Activated T-helper 1 cell treated with Interleukin-2 at 50 U/mL for 16 hours (primary cell): ENCODE results near the gene ATG9B.
"Not testable (repeated sequence)": the region's sequence is repeated elsewhere in the genome, so short reads cannot be mapped to it uniquely, and the experiment has no call there.

Experiments
- DNase-seq: peaks from one replicate; pipeline ENCODE4 v3.0.0-alpha.2; 2020; ENCODE audit warnings: low read depth

Gene ATG9B

GRCh38 chr7:151014950-151015349 is 9.3 kb downstream of the ATG9B start:
- no peak for DNase-seq

DNA sequence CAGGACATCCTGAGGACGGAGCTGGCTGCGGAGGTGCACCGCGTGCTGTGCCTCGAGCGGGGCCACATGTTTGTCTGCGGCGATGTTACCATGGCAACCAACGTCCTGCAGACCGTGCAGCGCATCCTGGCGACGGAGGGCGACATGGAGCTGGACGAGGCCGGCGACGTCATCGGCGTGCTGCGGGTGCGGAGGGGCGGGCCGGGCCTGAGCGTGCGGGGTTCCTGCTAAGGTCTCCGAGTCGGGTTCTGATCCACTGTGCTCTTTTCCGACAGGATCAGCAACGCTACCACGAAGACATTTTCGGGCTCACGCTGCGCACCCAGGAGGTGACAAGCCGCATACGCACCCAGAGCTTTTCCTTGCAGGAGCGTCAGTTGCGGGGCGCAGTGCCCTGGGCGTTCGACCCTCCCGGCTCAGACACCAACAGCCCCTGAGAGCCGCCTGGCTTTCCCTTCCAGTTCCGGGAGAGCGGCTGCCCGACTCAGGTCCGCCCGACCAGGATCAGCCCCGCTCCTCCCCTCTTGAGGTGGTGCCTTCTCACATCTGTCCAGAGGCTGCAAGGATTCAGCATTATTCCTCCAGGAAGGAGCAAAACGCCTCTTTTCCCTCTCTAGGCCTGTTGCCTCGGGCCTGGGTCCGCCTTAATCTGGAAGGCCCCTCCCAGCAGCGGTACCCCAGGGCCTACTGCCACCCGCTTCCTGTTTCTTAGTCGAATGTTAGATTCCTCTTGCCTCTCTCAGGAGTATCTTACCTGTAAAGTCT is 10.4 kb downstream of the ATG9B start:
- peak; percentile 84 for DNase-seq

GRCh38 chr7:151013356-151013732 is 10.9 kb downstream of the ATG9B start:
- no peak for DNase-seq

- no peak for DNase-seq
These were observed 11.4 kb downstream of the ATG9B start for GRCh38 chr7:151012911-151013347.

- DNase-seq, result no peak
These were observed 12.1 kb downstream of the ATG9B start for GRCh38 chr7:151012031-151012692.

- not testable (repeated sequence) for DNase-seq
These were observed 12.7 kb downstream of the ATG9B start for GRCh38 chr7:151011616-151012015.

GRCh38 chr7:151011097-151011409 is 13.2 kb downstream of the ATG9B start:
- DNase-seq, result no peak

GRCh38 chr7:151010307-151011096 is 13.8 kb downstream of the ATG9B start:
- DNase-seq, result no peak

- no peak for DNase-seq
These were observed 14.3 kb downstream of the ATG9B start for GRCh38 chr7:151010037-151010306.

DNA sequence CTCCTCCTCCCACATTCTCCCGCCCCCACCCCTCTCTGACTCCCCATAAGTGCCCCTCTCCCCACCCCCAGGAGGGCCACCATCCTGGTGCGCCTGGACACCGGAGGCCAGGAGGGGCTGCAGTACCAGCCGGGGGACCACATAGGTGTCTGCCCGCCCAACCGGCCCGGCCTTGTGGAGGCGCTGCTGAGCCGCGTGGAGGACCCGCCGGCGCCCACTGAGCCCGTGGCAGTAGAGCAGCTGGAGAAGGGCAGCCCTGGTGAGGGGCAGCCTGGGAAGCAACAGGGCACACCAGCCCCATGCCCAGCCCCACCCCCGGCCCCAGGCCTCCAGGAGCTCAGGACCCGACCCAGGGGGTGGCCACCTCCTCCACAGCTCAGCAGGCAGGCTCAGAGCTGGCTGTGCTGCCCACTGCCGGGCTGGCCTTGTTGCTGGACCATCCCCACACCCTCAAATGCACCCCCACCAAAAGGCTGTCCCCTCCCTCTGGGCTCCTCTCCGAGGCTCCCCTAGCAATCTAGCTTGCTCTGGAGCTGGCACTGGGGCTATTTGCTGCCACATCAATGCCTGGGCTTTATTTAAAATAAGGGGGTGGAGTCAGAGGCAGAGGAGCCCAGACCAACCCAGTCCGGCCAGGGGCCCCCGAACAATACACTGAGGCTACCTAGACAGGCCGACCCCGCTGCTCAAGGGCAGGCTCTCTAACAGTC is 14.8 kb downstream of the ATG9B start:
- no peak for DNase-seq

- DNase-seq, result peak; percentile 73
These were observed 15.6 kb downstream of the ATG9B start for GRCh38 chr7:151008511-151009323.

- no peak for DNase-seq
These were observed 16.2 kb downstream of the ATG9B start for GRCh38 chr7:151008143-151008510.

DNA sequence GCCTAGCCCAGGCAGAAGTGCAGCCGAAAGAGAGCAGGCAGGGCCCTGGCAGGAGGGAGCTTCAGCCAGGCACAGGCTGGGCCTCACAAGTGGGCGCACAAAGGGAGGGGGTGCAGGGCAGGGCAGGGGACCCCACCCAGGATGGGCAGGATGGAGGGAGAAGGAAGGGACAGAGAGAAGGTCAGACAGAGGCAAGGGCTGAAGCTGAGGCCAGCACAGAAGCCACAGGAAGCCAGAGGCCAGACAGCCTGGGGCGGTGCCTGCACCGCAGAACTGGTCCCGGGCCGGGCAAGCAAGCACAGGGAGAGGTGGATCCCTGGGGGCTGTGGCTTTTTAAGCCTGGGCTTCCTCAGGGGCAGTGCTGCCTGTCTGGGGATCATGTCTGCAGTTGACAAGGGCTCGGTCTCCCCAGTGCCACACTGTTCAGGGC is 16.8 kb downstream of the ATG9B start:
- DNase-seq, result no peak

DNA sequence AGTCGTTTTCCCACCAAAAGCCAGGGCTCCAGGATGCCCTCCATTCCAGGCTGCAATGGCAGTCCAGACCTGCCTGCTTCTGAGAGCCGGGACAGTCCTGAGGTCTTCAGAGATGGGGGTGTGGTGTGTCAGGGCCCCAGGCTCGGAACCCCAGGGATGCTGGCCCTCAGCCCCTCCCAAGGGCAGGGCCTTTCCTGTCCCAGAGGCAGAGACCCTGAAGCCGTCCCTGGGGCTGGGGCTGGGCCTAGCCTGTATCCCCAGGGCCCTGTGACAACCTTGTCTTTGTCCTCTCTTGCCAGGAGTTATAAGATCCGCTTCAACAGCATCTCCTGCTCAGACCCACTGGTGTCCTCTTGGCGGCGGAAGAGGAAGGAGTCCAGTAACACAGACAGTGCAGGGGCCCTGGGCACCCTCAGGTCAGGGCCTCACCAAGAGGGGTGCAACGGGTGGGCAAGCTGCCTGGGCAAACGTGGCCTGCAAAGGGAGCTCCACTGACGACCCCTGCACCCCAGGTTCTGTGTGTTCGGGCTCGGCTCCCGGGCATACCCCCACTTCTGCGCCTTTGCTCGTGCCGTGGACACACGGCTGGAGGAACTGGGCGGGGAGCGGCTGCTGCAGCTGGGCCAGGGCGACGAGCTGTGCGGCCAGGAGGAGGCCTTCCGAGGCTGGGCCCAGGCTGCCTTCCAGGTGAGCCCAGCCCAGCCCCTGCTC is 17.5 kb downstream of the ATG9B start:
- no peak for DNase-seq

- no peak for DNase-seq
These were observed 18.7 kb downstream of the ATG9B start for GRCh38 chr7:151005566-151005965.

- DNase-seq, result no peak
These were observed 20.7 kb downstream of the ATG9B start for GRCh38 chr7:151003572-151003971.

GRCh38 chr7:151001546-151001945 is 22.7 kb downstream of the ATG9B start:
- no peak for DNase-seq

DNA sequence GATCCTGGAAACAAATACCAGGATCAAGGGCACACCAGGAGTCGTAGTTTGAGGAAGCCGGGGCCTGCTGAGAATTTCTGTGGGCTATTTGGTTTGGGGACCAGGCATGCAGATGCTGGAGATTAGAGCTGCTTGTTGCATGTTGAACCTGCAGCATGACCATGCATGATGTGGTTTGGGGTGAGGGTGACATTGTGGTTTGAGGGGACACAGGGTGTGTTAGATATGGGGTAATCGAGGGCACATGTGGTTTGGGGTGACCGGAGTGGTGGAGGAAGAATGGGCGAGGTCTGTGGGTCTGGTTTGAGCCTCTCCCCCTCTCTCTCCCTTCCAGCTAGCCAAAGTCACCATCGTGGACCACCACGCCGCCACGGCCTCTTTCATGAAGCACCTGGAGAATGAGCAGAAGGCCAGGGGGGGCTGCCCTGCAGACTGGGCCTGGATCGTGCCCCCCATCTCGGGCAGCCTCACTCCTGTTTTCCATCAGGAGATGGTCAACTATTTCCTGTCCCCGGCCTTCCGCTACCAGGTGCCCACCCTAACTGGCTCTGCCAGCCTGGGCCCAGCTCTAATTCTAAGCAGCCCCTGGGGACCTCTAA is 23.3 kb downstream of the ATG9B start:
- no peak for DNase-seq

- DNase-seq, result no peak
These were observed 24.6 kb downstream of the ATG9B start for GRCh38 chr7:150999497-151000230.

DNA sequence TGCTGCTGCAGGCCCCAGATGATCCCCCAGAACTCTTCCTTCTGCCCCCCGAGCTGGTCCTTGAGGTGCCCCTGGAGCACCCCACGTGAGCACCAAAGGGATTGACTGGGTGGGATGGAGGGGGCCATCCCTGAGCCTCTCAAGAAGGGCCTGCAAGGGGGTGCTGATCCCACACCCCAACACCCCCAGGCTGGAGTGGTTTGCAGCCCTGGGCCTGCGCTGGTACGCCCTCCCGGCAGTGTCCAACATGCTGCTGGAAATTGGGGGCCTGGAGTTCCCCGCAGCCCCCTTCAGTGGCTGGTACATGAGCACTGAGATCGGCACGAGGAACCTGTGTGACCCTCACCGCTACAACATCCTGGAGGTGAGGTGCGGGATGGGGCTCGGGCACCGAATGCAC is 25.3 kb downstream of the ATG9B start:
- DNase-seq, result no peak
